ENCODE data around the gene IQGAP2. TPM values are rescaled to one million over a fixed set of nuclear protein-coding genes. Genes with fewer than 3 reads are reported as not detected.

Gene IQGAP2
- total RNA-seq, 1 donor from 2014 or later, result 4.2 TPM

GRCh38 chr5:76617229-76617628 lies 214.1 kb downstream of the IQGAP2 start:
- no peak for ATAC-seq

GRCh38 chr5:76617675-76618074 lies 214.6 kb downstream of the IQGAP2 start:
- no peak for ATAC-seq

- no peak for ATAC-seq
These were observed 217.1 kb downstream of the IQGAP2 start for GRCh38 chr5:76620166-76620565.

GRCh38 chr5:76622076-76622475 lies 219.0 kb downstream of the IQGAP2 start:
- ATAC-seq, result no peak

- peak; percentile 46 for ATAC-seq
These were observed 220.0 kb downstream of the IQGAP2 start, which contains the start of gene F2RL2 for GRCh38 chr5:76622973-76623596. TSS of gene F2RL2 (minus strand) at chr5:76623403. CDS start at chr5:76623230, 173 bp downstream.

GRCh38 chr5:76625087-76625815 lies 222.2 kb downstream of the IQGAP2 start:
- ATAC-seq, result no peak

- no peak for ATAC-seq
These were observed 223.7 kb downstream of the IQGAP2 start for GRCh38 chr5:76626738-76627137.

- no peak for ATAC-seq
These were observed 231.6 kb downstream of the IQGAP2 start for GRCh38 chr5:76634661-76635060.

- no peak for ATAC-seq
These were observed 234.4 kb downstream of the IQGAP2 start for GRCh38 chr5:76637490-76637889.

GRCh38 chr5:76638479-76638878 lies 235.4 kb downstream of the IQGAP2 start:
- no peak for ATAC-seq

GRCh38 chr5:76641514-76642120 lies 238.5 kb downstream of the IQGAP2 start:
- no peak for ATAC-seq

- no peak for ATAC-seq
These were observed 239.4 kb downstream of the IQGAP2 start for GRCh38 chr5:76642390-76643040.

GRCh38 chr5:76643371-76643770 lies 240.3 kb downstream of the IQGAP2 start:
- no peak for ATAC-seq

- no peak for ATAC-seq
These were observed 246.1 kb downstream of the IQGAP2 start for GRCh38 chr5:76649140-76649539.

GRCh38 chr5:76652809-76653414 lies 249.8 kb downstream of the IQGAP2 start:
- ATAC-seq, result no peak

GRCh38 chr5:76657091-76657490 lies 254.0 kb downstream of the IQGAP2 start:
- ATAC-seq, result no peak

- ATAC-seq, result no peak
These were observed 254.7 kb downstream of the IQGAP2 start for GRCh38 chr5:76657683-76658311.

- no peak for ATAC-seq
These were observed 257.3 kb downstream of the IQGAP2 start for GRCh38 chr5:76660360-76660759.

GRCh38 chr5:76662521-76662920 lies 259.4 kb downstream of the IQGAP2 start:
- no peak for ATAC-seq

GRCh38 chr5:76663573-76663972 lies 260.5 kb downstream of the IQGAP2 start:
- ATAC-seq, result no peak

GRCh38 chr5:76664079-76664478 lies 261.0 kb downstream of the IQGAP2 start:
- ATAC-seq, result no peak

- ATAC-seq, result no peak
These were observed 264.4 kb downstream of the IQGAP2 start for GRCh38 chr5:76667495-76667894.

Data from esophagus mucosa (tissue), 1 donor.